Neural cell (in vitro differentiated cells): ENCODE data around the gene SLC36A4. TPM values are rescaled to one million over a fixed set of nuclear protein-coding genes. Genes with fewer than 3 reads are reported as not detected.

Experiments
- H2AFZ ChIP-seq: fragments of 200-600, 300-800 bp; sonication (generic), shearing (Covaris generic); 2 replicates; pipeline ENCODE4 v1.6.0; 2014; ENCODE audit warnings: low read depth, mild to moderate bottlenecking, antibody characterized with exemption, low read length, moderate library complexity
- H3F3A ChIP-seq: fragments of 200-600 bp; shearing (Covaris generic); 2 replicates; pipeline ENCODE4 v1.6.1; 2016; ENCODE audit warnings: mild to moderate bottlenecking, moderate library complexity, mixed read lengths, antibody characterized with exemption, low read length; ENCODE audit not compliant: insufficient read depth, poor library complexity, severe bottlenecking
- H3K27ac ChIP-seq: fragments of 200-600, 300-800 bp; sonication (generic), shearing (Covaris generic); 2 replicates; pipeline ENCODE4 v1.5.1; 2014; ENCODE audit warnings: mild to moderate bottlenecking, low read length, moderate library complexity
- H3K27me3 ChIP-seq: fragments of 300-800, 200-600 bp; sonication (generic), shearing (Covaris generic); 2 replicates; pipeline ENCODE4 v1.6.0; 2014; ENCODE audit warnings: mild to moderate bottlenecking, low read depth, low read length, moderate library complexity; ENCODE audit not compliant: insufficient read depth
- H3K36me3 ChIP-seq: fragments of 300-800, 200-600 bp; sonication (generic), shearing (Covaris generic); 2 replicates; pipeline ENCODE4 v1.5.1; 2014; ENCODE audit warnings: mild to moderate bottlenecking, antibody characterized with exemption, low read length, moderate library complexity; ENCODE audit not compliant: insufficient read depth
- H3K4me2 ChIP-seq: fragments of 300-800, 200-600 bp; sonication (generic), shearing (Covaris generic); 2 replicates; pipeline ENCODE4 v1.6.0; 2014; ENCODE audit warnings: mild to moderate bottlenecking, low read length
- H3K4me3 ChIP-seq: fragments of 300-800, 200-600 bp; sonication (generic), shearing (Covaris generic); 2 replicates; pipeline ENCODE4 v1.5.1; 2014; ENCODE audit warnings: mild to moderate bottlenecking, low read length, moderate library complexity
- H3K79me2 ChIP-seq: fragments of 200-600 bp; shearing (Covaris generic); replicated peaks from 2 replicates; pipeline ENCODE4 v1.6.0; 2014; ENCODE audit warnings: mild to moderate bottlenecking, low read length, moderate library complexity; ENCODE audit not compliant: insufficient read depth
- H3K9ac ChIP-seq: fragments of 300-800, 200-600 bp; sonication (generic), shearing (Covaris generic); 2 replicates; pipeline ENCODE4 v1.6.1; 2016; ENCODE audit warnings: mild to moderate bottlenecking, low read length, mixed read lengths
- H3K9me2 ChIP-seq: fragments of 200-600 bp; shearing (Covaris generic); 2 replicates; pipeline ENCODE4 v1.6.1; 2016; ENCODE audit warnings: mild to moderate bottlenecking, low read length, mixed read lengths; ENCODE audit not compliant: insufficient read depth
- H3K9me3 ChIP-seq: fragments of 200-600, 300-800 bp; sonication (generic), shearing (Covaris generic); 2 replicates; pipeline ENCODE4 v1.6.1; 2016; ENCODE audit warnings: mild to moderate bottlenecking, mixed run types, low read length, moderate library complexity, mixed read lengths
- H4K20me1 ChIP-seq: fragments of 200-600 bp; shearing (Covaris generic); 2 replicates; pipeline ENCODE4 v1.6.1; 2016; ENCODE audit warnings: mild to moderate bottlenecking, mixed run types; ENCODE audit not compliant: insufficient read depth
- CTCF ChIP-seq: fragments of 450-650 bp; IDR thresholded peaks from 2 replicates; pipeline ENCODE4 v1.5.1; 2014; ENCODE audit warnings: antibody characterized with exemption, mild to moderate bottlenecking, moderate library complexity; ENCODE audit not compliant: poor library complexity, severe bottlenecking
- EP300 ChIP-seq: fragments of 450-650 bp; conservative IDR thresholded peaks from 2 replicates; pipeline ENCODE4 v1.6.1; 2014; ENCODE audit warnings: antibody characterized with exemption, mild to moderate bottlenecking, moderate library complexity; ENCODE audit not compliant: poor library complexity, severe bottlenecking
- EZH2 ChIP-seq: fragments of 200-600, 300-800 bp; shearing (Covaris generic), sonication (generic); IDR thresholded peaks from 2 replicates; pipeline ENCODE4 v1.6.1; 2014; ENCODE audit warnings: antibody characterized with exemption, low read length, borderline replicate concordance, mild to moderate bottlenecking; ENCODE audit not compliant: insufficient read depth, poor library complexity, severe bottlenecking
- MXI1 ChIP-seq: fragments of 450-650 bp; conservative IDR thresholded peaks from 2 replicates; pipeline ENCODE4 v1.6.1; 2014; ENCODE audit warnings: antibody characterized with exemption, mild to moderate bottlenecking; ENCODE audit not compliant: poor library complexity, severe bottlenecking
- POLR2AphosphoS5 ChIP-seq: IDR thresholded peaks from 2 replicates; pipeline ENCODE4 v1.6.1; 2012
- RAD21 ChIP-seq: fragments of 450-650 bp; conservative IDR thresholded peaks from 2 replicates; pipeline ENCODE4 v1.6.1; 2014; ENCODE audit warnings: antibody characterized with exemption, mild to moderate bottlenecking, moderate library complexity
- SMC3 ChIP-seq: fragments of 450-650 bp; conservative IDR thresholded peaks from 2 replicates; pipeline ENCODE4 v1.6.1; 2014; ENCODE audit warnings: antibody characterized with exemption, mild to moderate bottlenecking, moderate library complexity; ENCODE audit not compliant: poor library complexity
- TAF1 ChIP-seq: IDR thresholded peaks from 2 replicates; pipeline ENCODE4 v1.6.1; 2012; ENCODE audit warnings: low read depth
- polyA plus RNA-seq: library from polyadenylated mRNA; depleted of rRNA; stranded (reverse); fragments of >200 nt; gene quantifications from 2 replicates; pipeline ENCODE4 v1.2.3, GENCODE V29; 2014
- TF ChIP-seq, protein P1 (sequence below): IDR thresholded peaks from 2 replicates; pipeline ENCODE4 v1.6.1; 2012; ENCODE audit warnings: borderline replicate concordance

SLC36A4 gene
- polyA plus RNA-seq, 1 donor from 2014 or later: 34.9 TPM

DNA sequence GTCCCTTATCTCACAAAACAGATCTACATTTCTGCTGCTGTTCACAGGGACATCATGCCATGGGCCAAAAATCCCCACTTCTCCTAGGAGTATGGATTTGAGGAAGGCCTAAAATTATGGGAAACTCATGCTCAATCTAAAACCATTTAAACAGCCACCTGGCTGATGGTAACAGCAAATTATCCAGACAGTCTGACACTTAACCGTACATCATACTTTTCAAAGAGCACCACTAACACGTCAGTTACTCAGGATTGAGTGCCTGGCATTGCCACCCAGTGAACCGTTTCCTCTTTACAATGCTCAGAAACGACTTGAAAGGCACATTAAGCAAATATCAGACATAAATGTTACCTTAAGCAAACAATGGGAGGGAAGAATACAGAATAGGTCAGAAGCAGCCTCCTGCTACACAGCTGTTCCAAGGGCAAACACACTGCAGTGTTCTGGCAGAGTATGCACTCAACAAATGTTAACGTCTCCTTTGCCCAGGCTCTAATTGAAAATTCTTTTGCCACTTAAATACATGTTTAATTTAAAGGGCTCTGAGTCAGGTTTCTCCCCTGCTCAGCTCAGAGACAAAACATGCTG lies 18.8 kb upstream of the SLC36A4 start:
- Histone ChIP-seq H3K9me2 (no peaks in the 10 kb centered on the region), H3K9ac (no peak overlapping the region), H3K4me2 (no peak overlapping the region), H3K36me3 (no peaks in the 10 kb centered on the region), H2AFZ (no peak overlapping the region), H3K4me3 (no peak overlapping the region), H3K27ac (peak overlapping the region; percentile 12), H3K79me2 (no peaks in the 10 kb centered on the region), H3K27me3 (no peaks in the 10 kb centered on the region), H3F3A (no peaks in the 10 kb centered on the region), H4K20me1 (no peaks in the 10 kb centered on the region), H3K9me3 (no peaks in the 10 kb centered on the region)
- TF ChIP-seq EP300 (peak; percentile 51), POLR2AphosphoS5 (peak; percentile 16), TAF1 (no peak), EZH2 (no peak)

DNA sequence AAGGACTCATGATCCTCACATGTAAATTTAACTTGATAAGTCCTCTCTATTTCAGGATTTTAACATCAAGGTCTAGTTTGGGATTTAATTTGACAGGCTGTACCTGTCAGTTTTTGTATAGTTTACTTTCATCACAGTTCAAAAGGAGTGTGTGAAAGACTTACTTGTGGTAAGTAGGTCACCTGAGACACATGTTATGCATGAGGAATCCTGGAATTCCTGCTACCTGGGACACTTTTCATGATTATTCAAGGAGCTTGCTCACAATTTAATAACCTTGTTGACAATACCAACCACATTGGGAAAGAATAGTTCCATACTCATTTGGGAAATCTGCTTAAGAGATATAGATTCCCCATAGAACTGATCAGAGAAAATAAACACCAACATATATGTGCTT lies 15.8 kb upstream of the SLC36A4 start:
- H3F3A ChIP-seq: no peaks in the 10 kb centered on the region
- H3K27ac ChIP-seq: no peak overlapping the region
- TF ChIP-seq RAD21: no peak
- TF ChIP-seq EZH2: no peak
- TF ChIP-seq MXI1: no peak
- no peak for TF ChIP-seq EP300
- TF ChIP-seq CTCF: no peak
- TF ChIP-seq, protein P1, sequence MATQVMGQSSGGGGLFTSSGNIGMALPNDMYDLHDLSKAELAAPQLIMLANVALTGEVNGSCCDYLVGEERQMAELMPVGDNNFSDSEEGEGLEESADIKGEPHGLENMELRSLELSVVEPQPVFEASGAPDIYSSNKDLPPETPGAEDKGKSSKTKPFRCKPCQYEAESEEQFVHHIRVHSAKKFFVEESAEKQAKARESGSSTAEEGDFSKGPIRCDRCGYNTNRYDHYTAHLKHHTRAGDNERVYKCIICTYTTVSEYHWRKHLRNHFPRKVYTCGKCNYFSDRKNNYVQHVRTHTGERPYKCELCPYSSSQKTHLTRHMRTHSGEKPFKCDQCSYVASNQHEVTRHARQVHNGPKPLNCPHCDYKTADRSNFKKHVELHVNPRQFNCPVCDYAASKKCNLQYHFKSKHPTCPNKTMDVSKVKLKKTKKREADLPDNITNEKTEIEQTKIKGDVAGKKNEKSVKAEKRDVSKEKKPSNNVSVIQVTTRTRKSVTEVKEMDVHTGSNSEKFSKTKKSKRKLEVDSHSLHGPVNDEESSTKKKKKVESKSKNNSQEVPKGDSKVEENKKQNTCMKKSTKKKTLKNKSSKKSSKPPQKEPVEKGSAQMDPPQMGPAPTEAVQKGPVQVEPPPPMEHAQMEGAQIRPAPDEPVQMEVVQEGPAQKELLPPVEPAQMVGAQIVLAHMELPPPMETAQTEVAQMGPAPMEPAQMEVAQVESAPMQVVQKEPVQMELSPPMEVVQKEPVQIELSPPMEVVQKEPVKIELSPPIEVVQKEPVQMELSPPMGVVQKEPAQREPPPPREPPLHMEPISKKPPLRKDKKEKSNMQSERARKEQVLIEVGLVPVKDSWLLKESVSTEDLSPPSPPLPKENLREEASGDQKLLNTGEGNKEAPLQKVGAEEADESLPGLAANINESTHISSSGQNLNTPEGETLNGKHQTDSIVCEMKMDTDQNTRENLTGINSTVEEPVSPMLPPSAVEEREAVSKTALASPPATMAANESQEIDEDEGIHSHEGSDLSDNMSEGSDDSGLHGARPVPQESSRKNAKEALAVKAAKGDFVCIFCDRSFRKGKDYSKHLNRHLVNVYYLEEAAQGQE: no peak
- no peaks in the 10 kb centered on the region for H3K36me3 ChIP-seq
- no peaks in the 10 kb centered on the region for H3K27me3 ChIP-seq
- no peaks in the 10 kb centered on the region for H4K20me1 ChIP-seq
- H3K9me2 ChIP-seq: no peaks in the 10 kb centered on the region
- H3K4me3 ChIP-seq: no peak overlapping the region
- no peak overlapping the region for H3K4me2 ChIP-seq
- no peak overlapping the region for H2AFZ ChIP-seq
- H3K79me2 ChIP-seq: no peaks in the 10 kb centered on the region
- no peak overlapping the region for H3K9ac ChIP-seq
- H3K9me3 ChIP-seq: no peaks in the 10 kb centered on the region

DNA sequence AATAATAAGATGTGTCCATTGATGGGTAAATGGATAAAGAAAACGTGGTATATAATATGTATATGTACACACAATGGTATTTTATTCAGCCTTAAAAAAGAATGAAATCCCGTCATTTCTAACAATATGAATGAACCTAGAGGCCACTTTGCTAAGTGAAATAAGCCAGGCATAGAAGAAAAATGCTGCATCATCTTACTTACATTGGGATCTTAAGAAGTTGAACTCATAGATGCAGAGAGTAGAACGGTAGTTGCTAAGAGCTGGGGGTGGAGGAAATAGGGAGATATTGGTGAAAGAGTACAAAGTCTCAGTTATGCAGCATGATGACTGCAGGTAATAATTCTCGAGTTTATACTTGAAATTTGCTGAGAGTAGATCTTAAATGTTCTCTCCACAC lies 14.3 kb upstream of the SLC36A4 start:
- no peak overlapping the region for H3K4me3 ChIP-seq
- no peak overlapping the region for H2AFZ ChIP-seq
- no peak overlapping the region for H3K27ac ChIP-seq
- H3K79me2 ChIP-seq: no peaks in the 10 kb centered on the region
- no peaks in the 10 kb centered on the region for H4K20me1 ChIP-seq
- no peaks in the 10 kb centered on the region for H3K9me2 ChIP-seq
- H3K9me3 ChIP-seq: peaks cover 5% of the 10 kb centered on the region
- H3K36me3 ChIP-seq: no peaks in the 10 kb centered on the region
- TF ChIP-seq TAF1 (no peak), POLR2AphosphoS5 (no peak), SMC3 (no peak), EZH2 (no peak), MXI1 (no peak), CTCF (no peak), RAD21 (no peak), EP300 (no peak)
- TF ChIP-seq, protein P1: no peak
- H3K27me3 ChIP-seq: no peaks in the 10 kb centered on the region
- H3F3A ChIP-seq: no peaks in the 10 kb centered on the region
- no peak overlapping the region for H3K9ac ChIP-seq
- H3K4me2 ChIP-seq: no peak overlapping the region
